HEK293 (cell line): Measurements from ENCODE around the gene FRMD4A.

ENCODE experiments used
- CTCF ChIP-seq: fragments of 450-650 bp; formaldehyde crosslinking; IDR thresholded peaks from 2 replicates; pipeline ENCODE4 v1.5.1; 2016; ENCODE audit warnings: missing biosample characterization, missing genetic modification characterization
- HOXD13 ChIP-seq: sonication (generic); formaldehyde crosslinking; IDR thresholded peaks from 2 replicates; pipeline ENCODE4 v1.8.0; 2022; ENCODE audit warnings: missing genetic modification reagents, borderline replicate concordance
- ZEB2 ChIP-seq: fragments of 450-650 bp; formaldehyde crosslinking; IDR thresholded peaks from 2 replicates; pipeline ENCODE4 v1.5.1; 2016; ENCODE audit warnings: missing biosample characterization, missing genetic modification characterization
- ZNF555 ChIP-seq: fragments of 450-650 bp; formaldehyde crosslinking; conservative IDR thresholded peaks from 2 replicates; pipeline ENCODE4 v1.5.1; 2017; ENCODE audit warnings: missing biosample characterization, mild to moderate bottlenecking, missing genetic modification characterization, inconsistent platforms
- ZNF629 ChIP-seq: fragments of 450-650 bp; formaldehyde crosslinking; IDR thresholded peaks from 2 replicates; pipeline ENCODE4 v1.5.1; 2017; ENCODE audit warnings: missing biosample characterization, missing genetic modification characterization
- ZNF747 ChIP-seq: fragments of 450-650 bp; formaldehyde crosslinking; IDR thresholded peaks from 2 replicates; pipeline ENCODE4 v1.5.1; 2016; ENCODE audit warnings: missing biosample characterization, missing genetic modification characterization
- TF ChIP-seq, protein P1 (sequence below): fragments of 450-650 bp; formaldehyde crosslinking; IDR thresholded peaks from 2 replicates; pipeline ENCODE4; 2016; ENCODE audit warnings: missing biosample characterization, missing genetic modification characterization

- TF ChIP-seq CTCF (tag by site-specific recombination) (no peak), ZNF555 (tag by site-specific recombination) (no peak), ZNF747 (tag by site-specific recombination) (no peak), ZNF629 (tag by site-specific recombination) (no peak), ZEB2 (no peak), HOXD13 (CRISPR knock-in tag) (no peak)
- TF ChIP-seq, protein P1, sequence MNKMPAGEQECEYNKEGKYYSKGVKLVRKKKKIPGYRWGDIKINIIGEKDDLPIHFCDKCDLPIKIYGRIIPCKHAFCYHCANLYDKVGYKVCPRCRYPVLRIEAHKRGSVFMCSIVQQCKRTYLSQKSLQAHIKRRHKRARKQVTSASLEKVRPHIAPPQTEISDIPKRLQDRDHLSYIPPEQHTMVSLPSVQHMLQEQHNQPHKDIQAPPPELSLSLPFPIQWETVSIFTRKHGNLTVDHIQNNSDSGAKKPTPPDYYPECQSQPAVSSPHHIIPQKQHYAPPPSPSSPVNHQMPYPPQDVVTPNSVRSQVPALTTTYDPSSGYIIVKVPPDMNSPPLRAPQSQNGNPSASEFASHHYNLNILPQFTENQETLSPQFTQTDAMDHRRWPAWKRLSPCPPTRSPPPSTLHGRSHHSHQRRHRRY (tag by site-specific recombination), result no peak
Observed at GRCh38 chr10:14111208-14111607, 219.5 kb downstream of the FRMD4A start.
